BE2C (cell line): Measurements from ENCODE around the gene ULBP2.
"Not testable (repeated sequence)": the region's sequence is repeated elsewhere in the genome, so short reads cannot be mapped to it uniquely, and the experiment has no call there.

Experiments
- DNase-seq: peaks from one replicate; pipeline ENCODE4 v3.0.0-alpha.2; 2020
- H3K27me3 ChIP-seq: fragments of 250-450 bp; sonication (Bioruptor Pico); 2 replicates; pipeline ENCODE4 v1.5.1; 2020; ENCODE audit warnings: mild to moderate bottlenecking
- H3K36me3 ChIP-seq: fragments of 250-450 bp; sonication (Bioruptor Pico); 2 replicates; pipeline ENCODE4 v1.5.1; 2020; ENCODE audit warnings: mild to moderate bottlenecking
- H3K4me1 ChIP-seq: fragments of 250-450 bp; sonication (Bioruptor Pico); 2 replicates; pipeline ENCODE4 v1.5.1; 2020
- H3K4me3 ChIP-seq: 2 replicates; pipeline ENCODE4 v1.5.1; 2011; ENCODE audit warnings: low read depth, low read length
- H3K9me3 ChIP-seq: fragments of 250-450 bp; sonication (Bioruptor Pico); 2 replicates; pipeline ENCODE4 v1.5.1; 2020
- CTCF ChIP-seq: IDR thresholded peaks from 2 replicates; pipeline ENCODE4 v1.5.1; 2012; ENCODE audit warnings: mild to moderate bottlenecking, low read depth, low read length

ULBP2 gene

GRCh38 chr6:149906405-149906804 lies 35.4 kb upstream of the ULBP2 start:
- TF ChIP-seq CTCF, result no peak
- peaks cover under 1% of the 10 kb centered on the region; the same call in 1 of the 2 replicates for H3K27me3 ChIP-seq
- no peak overlapping the region for H3K4me3 ChIP-seq
- peaks cover 6% of the 10 kb centered on the region for H3K4me1 ChIP-seq
- H3K9me3 ChIP-seq, result no peaks in the 10 kb centered on the region
- DNase-seq, result no peak
- no peaks in the 10 kb centered on the region for H3K36me3 ChIP-seq

DNA sequence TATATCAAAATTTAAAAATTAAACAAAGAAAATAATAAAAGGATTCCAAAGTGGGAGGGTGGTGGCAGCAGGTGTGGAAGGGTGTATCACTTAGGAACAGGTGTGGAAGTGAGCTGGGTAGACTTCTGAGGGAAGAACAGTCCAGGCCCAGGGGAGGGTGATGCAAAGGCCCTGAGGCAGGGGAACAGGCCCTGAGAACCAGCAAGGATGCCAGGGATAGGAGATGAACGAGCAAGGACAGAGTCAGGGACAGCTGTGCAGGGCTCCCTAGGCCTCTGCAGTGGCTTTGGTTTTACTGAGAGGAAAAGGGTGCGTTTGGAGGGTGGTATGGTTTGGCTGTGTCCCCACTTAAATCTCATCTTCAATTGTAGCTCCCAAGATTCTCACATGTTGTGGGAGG lies 34.5 kb upstream of the ULBP2 start:
- peaks cover 3% of the 10 kb centered on the region; the same call in 1 of the 2 replicates for H3K27me3 ChIP-seq
- TF ChIP-seq CTCF, result no peak

DNA sequence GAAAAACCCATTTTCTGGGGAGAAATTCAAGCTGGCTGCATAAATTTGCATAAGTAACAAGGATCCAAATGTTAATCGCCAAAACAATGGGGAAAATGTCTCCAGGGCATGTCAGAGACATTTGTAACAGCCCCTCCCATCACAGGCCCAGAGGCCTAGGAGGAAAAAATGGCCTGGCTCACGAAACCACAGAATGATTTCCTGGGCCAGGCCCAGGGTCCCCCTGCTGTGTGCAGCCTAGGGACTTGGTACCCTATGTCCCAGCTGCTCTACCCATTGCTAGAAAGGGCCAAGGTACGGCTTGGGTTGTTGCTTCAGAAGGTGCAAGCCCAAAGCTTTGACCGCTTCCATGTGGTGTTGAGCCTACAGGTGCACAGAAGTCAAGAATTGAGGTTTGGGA lies 33.3 kb upstream of the ULBP2 start:
- not testable (repeated sequence) for H3K4me1 ChIP-seq, DNase-seq, H3K4me3 ChIP-seq, H3K27me3 ChIP-seq, H3K36me3 ChIP-seq, H3K9me3 ChIP-seq

More for the DNA sequence above, 34.5 kb upstream of the ULBP2 start:
- DNase-seq, result no peak
- Histone ChIP-seq H3K4me1 (peaks cover 6% of the 10 kb centered on the region), H3K36me3 (no peaks in the 10 kb centered on the region), H3K4me3 (no peak overlapping the region), H3K9me3 (no peaks in the 10 kb centered on the region)

GRCh38 chr6:149909701-149910470 lies 31.9 kb upstream of the ULBP2 start:
- Histone ChIP-seq H3K4me1 (peaks cover 6% of the 10 kb centered on the region), H3K36me3 (no peaks in the 10 kb centered on the region), H3K27me3 (peaks cover 3% of the 10 kb centered on the region; the same call in 1 of the 2 replicates), H3K9me3 (no peaks in the 10 kb centered on the region), H3K4me3 (no peak overlapping the region)
- no peak for DNase-seq
- no peak for TF ChIP-seq CTCF

DNA sequence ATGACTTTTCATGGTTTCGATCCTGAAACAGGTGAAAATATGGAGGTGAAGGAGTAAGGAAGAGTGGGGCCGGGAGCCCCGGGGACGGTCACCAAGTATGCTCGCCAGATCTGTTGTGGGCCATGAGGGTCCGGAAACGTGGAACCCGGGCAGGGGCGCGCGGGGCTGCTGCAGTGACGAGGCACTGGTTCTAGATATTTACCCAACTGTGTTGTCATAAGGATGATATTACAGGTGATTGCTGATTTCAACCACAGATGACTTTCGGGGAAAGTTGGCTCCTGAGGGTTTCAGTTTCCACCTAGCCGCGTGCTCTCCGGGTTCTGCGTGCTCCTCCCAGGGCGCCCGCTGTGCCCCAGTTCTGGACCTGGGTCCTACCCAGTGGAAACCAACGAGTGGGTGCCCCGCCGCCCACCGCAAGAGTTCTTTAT lies 31.1 kb upstream of the ULBP2 start:
- Histone ChIP-seq H3K27me3 (peaks cover 3% of the 10 kb centered on the region; the same call in 1 of the 2 replicates), H3K4me3 (no peak overlapping the region), H3K9me3 (no peaks in the 10 kb centered on the region), H3K4me1 (peaks cover 4% of the 10 kb centered on the region), H3K36me3 (no peaks in the 10 kb centered on the region)
- no peak for DNase-seq
- TF ChIP-seq CTCF, result no peak

GRCh38 chr6:149912680-149913079 lies 29.1 kb upstream of the ULBP2 start:
- not testable (repeated sequence) for H3K4me1 ChIP-seq, H3K4me3 ChIP-seq, H3K36me3 ChIP-seq, DNase-seq, H3K27me3 ChIP-seq, H3K9me3 ChIP-seq

DNA sequence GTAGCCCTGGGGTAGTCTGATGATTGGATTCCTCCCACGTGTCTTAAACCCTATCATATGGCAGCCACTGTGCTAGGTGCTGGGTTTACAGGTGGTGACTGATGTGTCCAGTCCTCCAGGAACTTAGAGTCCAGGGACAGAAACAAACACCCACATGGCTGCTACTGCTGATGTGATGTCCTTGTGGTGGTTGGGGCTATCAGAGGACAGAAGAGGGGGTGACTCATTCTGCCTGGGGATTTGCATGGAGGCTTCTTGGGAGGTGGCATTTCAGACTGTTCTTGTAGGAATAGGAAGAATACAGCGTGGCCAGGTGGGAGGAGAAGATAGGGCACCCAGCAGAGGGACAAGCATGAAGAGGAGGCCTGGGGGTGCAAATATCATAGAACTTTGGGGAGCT lies 28.7 kb upstream of the ULBP2 start:
- H3K4me1 ChIP-seq, result no peaks in the 10 kb centered on the region
- H3K4me3 ChIP-seq, result no peak overlapping the region
- no peaks in the 10 kb centered on the region for H3K9me3 ChIP-seq
- TF ChIP-seq CTCF, result no peak
- no peak for DNase-seq
- no peaks in the 10 kb centered on the region for H3K36me3 ChIP-seq
- peaks cover 3% of the 10 kb centered on the region; the same call in 1 of the 2 replicates for H3K27me3 ChIP-seq
